Keratinocyte (primary cell): ENCODE measurements around the gene YAP1.

Experiments
- CTCF ChIP-seq, 3 experiments: IDR thresholded peaks in 1 of 3; conservative IDR thresholded peaks in 1 of 3; optimal IDR thresholded peaks in 1 of 3; 2 replicates in 2 of 3; 3 replicates in 1 of 3; pipeline versions ENCODE3 to v1.5.1; 2011; ENCODE audit warnings: low read length in 3 of 3, mild to moderate bottlenecking in 3 of 3, moderate library complexity in 2 of 3, control low read depth in 1 of 3, inconsistent platforms in 1 of 3; ENCODE audit not compliant: insufficient read depth in 2 of 3; ENCODE audit errors: extremely low read depth in 1 of 3
- EZH2 ChIP-seq: IDR thresholded peaks from one replicate; pipeline ENCODE4 v1.6.1; 2012; ENCODE audit warnings: inconsistent platforms, mild to moderate bottlenecking, low read length, moderate library complexity

- TF ChIP-seq CTCF (optimal IDR thresholded peaks at IDR 0.05 in 1 of 3, IDR thresholded peaks at IDR 0.05 in 1 of 3, conservative IDR thresholded peaks at IDR 0.05 in 1 of 3; ENCODE audit: extremely low read depth in 1 of 3, insufficient read depth in 2 of 3, low read length in 3 of 3) (no peak), EZH2 (no peak)
Measured at GRCh38 chr11:102172127-102172848, 62.0 kb downstream of the YAP1 start.
